ENCODE measurements around the gene CA10. TPM values are rescaled to one million over a fixed set of nuclear protein-coding genes. Genes with fewer than 3 reads are reported as not detected.

Gene CA10
- total RNA-seq, 1 experiment from 2014 or later: not detected

- intact Hi-C loops (cut with micrococcal nuclease; ENCODE audit: unreplicated experiment): no loop called here
- Histone ChIP-seq H3K4me2 (no peak overlapping the region), H3K27ac (no peak overlapping the region), H4K20me1 (ENCODE audit: insufficient read depth) (peaks cover 9% of the 10 kb centered on the region; the same call in 1 of the 2 replicates), H2AFZ (no peak overlapping the region), H3K9me3 (ENCODE audit: insufficient read depth, low read depth) (no peaks in the 10 kb centered on the region), H3F3A (ENCODE audit: insufficient read depth, low read depth) (no peaks in the 10 kb centered on the region), H3K27me3 (ENCODE audit: insufficient read depth, low read depth) (peaks cover 24% of the 10 kb centered on the region), H3K79me2 (ENCODE audit: low read depth) (no peaks in the 10 kb centered on the region), H3K36me3 (ENCODE audit: low read depth) (no peaks in the 10 kb centered on the region), H3K9me2 (ENCODE audit: insufficient read depth) (no peaks in the 10 kb centered on the region), H3K4me1 (replicated peaks; ENCODE audit: insufficient read depth) (no peaks in the 10 kb centered on the region), H3K4me3 (no peak overlapping the region)
- no peak for DNase-seq
- TF ChIP-seq CTCF (conservative IDR thresholded peaks at IDR 0.05): no peak
- no peak for TF ChIP-seq EZH2 (IDR thresholded peaks at IDR 0.05; ENCODE audit: low read depth)
- ChIA-PET POLR2A (ENCODE audit: unreplicated experiment) (no interaction called here), CTCF (no interaction called here)
- BruUV-seq (replicated peaks): no TSS peak
These were observed 3.2 kb downstream of the CA10 start for GRCh38 chr17:52155301-52155700.

GRCh38 chr17:52154466-52154865, 4.0 kb downstream of the CA10 start:
- H3K27ac ChIP-seq: no peak overlapping the region
- H3K36me3 ChIP-seq (ENCODE audit: low read depth): no peaks in the 10 kb centered on the region
- H3K79me2 ChIP-seq (ENCODE audit: low read depth): no peaks in the 10 kb centered on the region
- H3K4me3 ChIP-seq: no peak overlapping the region
- peaks cover 9% of the 10 kb centered on the region; the same call in 1 of the 2 replicates for H4K20me1 ChIP-seq (ENCODE audit: insufficient read depth)
- TF ChIP-seq CTCF (conservative IDR thresholded peaks at IDR 0.05) (no peak), EZH2 (IDR thresholded peaks at IDR 0.05; ENCODE audit: low read depth) (no peak)
- intact Hi-C loops (cut with micrococcal nuclease; ENCODE audit: unreplicated experiment): no loop called here
- no peaks in the 10 kb centered on the region for H3K9me3 ChIP-seq (ENCODE audit: insufficient read depth, low read depth)
- H3K27me3 ChIP-seq (ENCODE audit: insufficient read depth, low read depth): peaks cover 17% of the 10 kb centered on the region
- no peak overlapping the region for H3K4me2 ChIP-seq
- POLR2A ChIA-PET (ENCODE audit: unreplicated experiment): no interaction called here
- CTCF ChIA-PET: no interaction called here
- H2AFZ ChIP-seq: no peak overlapping the region
- no TSS peak for BruUV-seq (replicated peaks)
- H3K9me2 ChIP-seq (ENCODE audit: insufficient read depth): no peaks in the 10 kb centered on the region
- no peaks in the 10 kb centered on the region for H3K4me1 ChIP-seq (replicated peaks; ENCODE audit: insufficient read depth)
- no peaks in the 10 kb centered on the region for H3F3A ChIP-seq (ENCODE audit: insufficient read depth, low read depth)
- no peak for DNase-seq

- no peaks in the 10 kb centered on the region for H3K79me2 ChIP-seq (ENCODE audit: low read depth)
- H3K9me3 ChIP-seq (ENCODE audit: insufficient read depth, low read depth): no peaks in the 10 kb centered on the region
- no peak overlapping the region for H3K27ac ChIP-seq
- H3K9me2 ChIP-seq (ENCODE audit: insufficient read depth): no peaks in the 10 kb centered on the region
- no peak overlapping the region for H3K4me2 ChIP-seq
- no peaks in the 10 kb centered on the region for H3K27me3 ChIP-seq (ENCODE audit: insufficient read depth, low read depth)
- CTCF ChIA-PET: no interaction called here
- no peak for DNase-seq
- POLR2A ChIA-PET (ENCODE audit: unreplicated experiment): no interaction called here
- H3F3A ChIP-seq (ENCODE audit: insufficient read depth, low read depth): no peaks in the 10 kb centered on the region
- peaks cover 9% of the 10 kb centered on the region; the same call in 1 of the 2 replicates for H4K20me1 ChIP-seq (ENCODE audit: insufficient read depth)
- H2AFZ ChIP-seq: no peak overlapping the region
- TF ChIP-seq CTCF (conservative IDR thresholded peaks at IDR 0.05) (no peak), EZH2 (IDR thresholded peaks at IDR 0.05; ENCODE audit: low read depth) (no peak)
- intact Hi-C loops (cut with micrococcal nuclease; ENCODE audit: unreplicated experiment): no loop called here
- no peak overlapping the region for H3K4me3 ChIP-seq
- H3K4me1 ChIP-seq (replicated peaks; ENCODE audit: insufficient read depth): no peaks in the 10 kb centered on the region
- no TSS peak for BruUV-seq (replicated peaks)
- no peaks in the 10 kb centered on the region for H3K36me3 ChIP-seq (ENCODE audit: low read depth)
These were observed 7.6 kb downstream of the CA10 start for GRCh38 chr17:52150935-52151334.

Measured in PC-9 (cell line).